Inferior parietal cortex (tissue), 1 donor: Measurements from ENCODE around the gene SIRPG.
"Not testable (repeated sequence)": the region's sequence is repeated elsewhere in the genome, so short reads cannot be mapped to it uniquely, and the experiment has no call there.

ENCODE experiments used
- DNase-seq: peaks from one replicate; pipeline ENCODE4 v3.0.0-alpha.2; 2016; ENCODE audit errors: extremely low spot score

SIRPG gene

DNA sequence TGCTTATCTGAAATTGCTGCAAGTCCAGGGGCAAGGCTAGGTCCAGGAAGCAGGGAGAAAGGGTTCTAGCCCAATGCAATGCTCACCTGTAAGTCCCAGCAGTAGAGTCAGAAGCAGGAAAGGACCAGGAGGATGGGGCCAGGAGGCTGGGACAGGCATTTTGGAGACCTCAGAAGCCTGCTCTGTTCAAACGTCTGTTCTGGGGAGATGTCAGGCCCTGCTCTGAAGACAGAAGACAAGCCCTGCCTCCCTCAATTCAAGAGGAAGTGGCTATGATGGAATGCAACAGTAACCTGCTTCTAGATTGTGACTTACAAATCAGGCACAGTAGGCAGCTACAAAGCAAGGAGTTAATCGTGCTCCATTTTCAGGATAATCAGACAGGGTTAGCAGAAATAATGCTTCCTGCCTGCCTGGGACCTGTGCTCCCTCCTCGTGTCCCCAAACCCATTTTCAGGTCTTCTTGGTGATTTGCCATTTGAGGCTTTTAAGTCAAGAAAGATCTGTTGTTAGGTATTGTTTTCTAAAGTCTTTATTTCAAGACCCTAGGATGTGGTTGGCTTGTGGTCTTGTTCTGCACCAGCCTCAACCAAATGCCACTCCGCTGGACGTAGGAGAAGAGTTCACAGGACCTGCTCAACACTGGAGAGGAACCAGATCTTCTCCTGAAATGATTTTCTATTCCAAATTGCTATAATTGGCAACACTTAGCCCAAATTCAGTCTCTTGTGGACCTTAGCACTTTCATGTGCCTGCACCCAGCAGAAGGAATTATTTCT is at the start of gene SIRPG:
Gene SIRPG, minus strand, starts transcription at position 224 of the 779 bp plus-strand sequence. Its CDS starts 65 bp downstream, at position 159.
- no peak for DNase-seq

GRCh38 chr20:1706887-1707286 is 49.3 kb upstream of the SIRPG start:
- not testable (repeated sequence) for DNase-seq

- DNase-seq, result no peak
Observed at GRCh38 chr20:1706079-1706478, 48.5 kb upstream of the SIRPG start.

DNA sequence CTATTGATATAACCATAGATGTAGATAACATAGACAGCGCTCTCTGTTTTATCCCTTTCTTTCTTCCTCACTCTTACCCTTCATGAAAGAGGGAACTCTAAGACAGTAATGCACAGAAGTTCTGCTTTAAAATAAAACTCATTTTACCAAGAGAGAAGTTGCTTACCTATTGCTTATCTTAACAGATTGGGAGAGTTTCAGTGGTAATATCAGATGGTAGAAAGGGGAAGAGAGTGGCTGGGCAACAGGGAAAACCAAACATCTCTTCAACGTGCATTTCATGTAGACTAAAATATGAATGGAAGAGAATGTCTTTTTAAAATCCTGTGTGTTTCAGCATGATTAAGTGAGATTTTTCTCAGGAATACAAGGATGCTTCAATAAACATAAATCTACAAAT is 45.3 kb upstream of the SIRPG start:
- no peak for DNase-seq

- DNase-seq, result no peak
Observed at GRCh38 chr20:1702328-1702727, 44.7 kb upstream of the SIRPG start.

DNA sequence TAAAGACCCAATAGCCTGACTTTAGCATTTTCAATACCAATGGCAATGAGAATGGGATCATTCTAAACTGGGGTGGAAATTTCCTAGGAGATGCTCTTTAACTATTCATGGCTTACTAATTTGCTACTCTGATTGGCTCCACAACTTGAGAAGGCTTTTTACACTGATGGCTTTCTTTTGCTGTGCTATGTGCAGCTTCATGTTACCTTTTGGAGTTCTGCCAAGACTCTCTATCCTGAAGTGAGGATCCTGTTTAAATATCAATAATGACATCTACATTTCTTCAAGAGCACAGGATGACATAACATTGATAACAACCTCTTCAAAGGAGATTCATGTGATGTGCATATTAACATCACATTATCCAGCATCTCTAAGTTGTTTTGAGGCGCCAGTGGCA is 43.4 kb upstream of the SIRPG start:
- DNase-seq, result no peak

- no peak for DNase-seq
Observed at GRCh38 chr20:1697592-1697991, 40.0 kb upstream of the SIRPG start.

DNA sequence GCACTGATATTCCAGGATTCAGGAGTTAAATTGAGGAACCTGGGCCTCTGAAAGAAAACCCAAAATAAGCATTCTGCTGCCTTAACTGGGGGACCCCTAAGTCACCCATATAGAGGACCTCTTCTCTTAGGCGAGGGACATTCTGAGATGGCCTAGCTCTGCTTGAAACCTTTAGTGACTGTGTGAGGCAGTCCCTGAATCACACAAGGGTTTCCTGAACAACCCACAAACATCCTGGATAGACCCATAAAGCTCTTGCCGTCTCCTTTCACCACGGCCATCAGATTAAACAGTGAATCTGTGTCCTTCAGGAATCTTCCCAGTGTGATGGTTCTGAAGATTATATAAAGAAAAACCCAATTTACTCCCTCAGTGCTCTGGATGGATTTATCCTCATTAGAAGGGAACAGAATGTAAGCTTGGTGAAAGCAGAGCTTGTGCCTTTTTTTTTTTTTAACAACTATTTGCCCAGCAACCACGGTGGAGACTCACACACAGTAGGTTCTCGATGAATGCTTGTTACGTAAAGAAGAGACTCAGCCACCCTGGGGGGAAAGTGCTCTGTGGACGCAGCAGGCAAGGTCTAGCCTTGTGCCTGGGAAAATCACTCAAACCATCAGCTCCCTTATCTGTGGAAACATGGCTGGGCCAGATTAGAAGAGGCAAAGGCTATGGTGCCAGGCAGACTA is 39.1 kb upstream of the SIRPG start:
- no peak for DNase-seq

DNA sequence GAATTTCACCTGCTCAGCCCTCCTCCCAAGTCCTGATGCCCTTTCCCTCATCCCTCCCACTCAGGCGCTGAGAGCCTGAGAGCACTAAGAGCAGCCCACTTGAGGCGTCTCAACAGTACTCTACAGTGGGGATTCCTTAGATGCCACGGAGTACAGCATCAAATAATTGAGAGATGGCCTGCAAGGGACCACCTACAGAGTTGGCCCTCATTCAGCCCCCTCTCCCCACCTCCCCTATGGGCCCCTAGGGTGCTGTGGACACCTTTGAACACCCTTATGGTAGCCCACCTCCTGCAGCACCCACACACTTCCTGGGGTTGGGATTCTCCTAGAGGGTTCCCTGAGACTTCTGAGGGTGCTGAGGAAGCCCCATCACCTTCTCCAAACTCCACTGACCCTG is 37.1 kb upstream of the SIRPG start:
- no peak for DNase-seq

GRCh38 chr20:1693427-1693826 is 35.8 kb upstream of the SIRPG start:
- DNase-seq, result no peak

- DNase-seq, result no peak
Observed at GRCh38 chr20:1689721-1690120, 32.1 kb upstream of the SIRPG start.

DNA sequence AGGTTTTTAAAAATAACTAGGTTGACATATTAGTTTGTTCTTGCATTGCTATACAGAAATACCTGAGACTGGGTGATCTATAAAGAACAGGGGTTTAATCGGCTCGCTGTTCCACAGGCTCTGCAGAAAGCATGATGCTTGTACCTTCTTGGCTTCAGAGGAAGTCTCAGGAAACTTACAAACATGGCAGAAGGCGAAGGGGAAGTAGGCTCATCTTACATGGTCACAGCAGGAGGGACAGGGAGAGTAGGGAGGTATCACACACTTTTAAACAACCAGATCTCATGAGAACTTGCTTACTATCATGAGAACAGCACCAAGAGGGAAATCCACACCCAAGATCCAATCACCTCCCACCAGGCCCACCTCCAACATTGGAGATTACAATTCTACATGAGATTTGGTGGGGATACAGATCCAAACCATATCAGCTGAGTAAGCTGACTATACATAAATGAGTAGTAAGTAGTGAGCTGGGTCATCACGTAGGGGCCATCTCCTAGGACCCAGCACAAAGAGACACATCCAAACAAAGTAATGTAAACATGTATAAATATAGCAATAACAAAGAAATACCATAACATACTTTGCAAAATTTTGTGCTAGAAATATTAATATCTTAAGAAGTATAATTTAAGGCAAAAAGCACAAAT is 31.4 kb upstream of the SIRPG start:
- no peak for DNase-seq

GRCh38 chr20:1687053-1687452 is 29.5 kb upstream of the SIRPG start:
- DNase-seq, result no peak

DNA sequence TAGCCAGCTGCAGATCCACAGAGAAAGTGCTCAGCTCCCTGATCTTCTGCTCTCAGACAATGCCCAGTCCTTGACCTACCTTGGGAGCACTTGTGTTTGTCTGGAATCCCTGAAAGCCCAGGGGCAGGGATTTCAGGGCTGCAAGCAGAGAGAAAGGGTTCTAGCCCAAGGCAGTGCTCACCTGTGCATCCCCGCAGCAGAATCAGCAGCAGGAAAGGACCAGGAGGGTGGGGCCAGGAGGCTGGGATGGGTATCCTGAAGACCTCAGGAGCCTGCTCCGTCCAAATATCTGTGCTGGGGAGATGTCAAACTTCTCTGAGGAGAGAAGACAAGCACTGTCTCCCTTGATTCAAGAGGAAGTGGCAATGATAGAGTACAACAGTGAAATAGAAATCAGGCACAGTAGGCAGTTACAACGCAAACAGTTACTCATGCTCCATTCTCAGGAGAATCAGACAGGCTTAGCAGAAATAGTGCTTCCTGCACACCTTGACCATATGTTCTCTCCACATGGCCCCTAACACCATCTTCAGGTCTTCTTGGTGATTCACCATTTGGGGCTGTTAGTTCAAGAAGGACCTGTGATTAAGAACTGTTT is 28.7 kb upstream of the SIRPG start:
- no peak for DNase-seq

GRCh38 chr20:1685304-1686052 is 27.9 kb upstream of the SIRPG start:
- no peak for DNase-seq

GRCh38 chr20:1684872-1685271 is 27.3 kb upstream of the SIRPG start:
- DNase-seq, result no peak

DNA sequence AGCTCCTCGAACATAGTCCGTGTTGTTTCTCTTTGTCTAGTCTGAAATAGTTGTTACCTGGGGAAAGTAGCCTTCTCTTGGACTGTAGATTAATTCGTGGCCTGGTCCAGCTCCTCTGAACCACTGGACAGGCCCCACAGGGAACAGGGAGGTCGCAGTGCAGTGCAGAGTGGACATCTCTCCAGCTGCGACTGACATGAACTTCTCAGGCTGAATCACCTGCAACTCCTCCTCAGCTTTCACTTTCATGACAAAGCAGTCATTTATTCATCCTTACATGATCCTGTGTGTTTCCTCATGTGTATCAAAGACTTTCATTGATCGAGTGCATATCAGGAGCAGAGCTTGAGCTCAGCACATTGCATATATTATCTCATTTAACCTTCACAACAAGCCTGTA is 19.1 kb upstream of the SIRPG start:
- DNase-seq, result no peak

GRCh38 chr20:1674990-1675780 is 17.6 kb upstream of the SIRPG start:
- no peak for DNase-seq

DNA sequence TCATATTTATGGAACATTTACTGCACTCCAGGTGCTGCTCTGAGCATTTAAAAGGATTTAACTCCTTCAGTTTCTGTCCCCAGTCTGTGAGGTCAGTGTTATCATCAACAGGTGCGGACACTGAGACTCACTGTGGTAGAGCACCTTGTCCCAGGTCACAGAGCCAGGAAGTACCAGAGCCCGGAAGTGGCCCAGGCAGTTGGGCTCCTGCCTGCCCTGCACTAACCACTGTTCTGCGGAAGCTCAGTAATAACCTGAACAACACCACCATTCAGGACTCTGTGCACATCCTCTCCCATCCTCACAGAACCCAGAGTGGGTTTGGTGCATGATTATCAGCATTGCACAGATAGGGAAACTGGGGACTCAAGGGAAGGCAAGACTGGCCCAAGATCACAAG is 16.8 kb upstream of the SIRPG start:
- DNase-seq, result no peak

GRCh38 chr20:1673424-1673823 is 15.8 kb upstream of the SIRPG start:
- DNase-seq, result no peak

DNA sequence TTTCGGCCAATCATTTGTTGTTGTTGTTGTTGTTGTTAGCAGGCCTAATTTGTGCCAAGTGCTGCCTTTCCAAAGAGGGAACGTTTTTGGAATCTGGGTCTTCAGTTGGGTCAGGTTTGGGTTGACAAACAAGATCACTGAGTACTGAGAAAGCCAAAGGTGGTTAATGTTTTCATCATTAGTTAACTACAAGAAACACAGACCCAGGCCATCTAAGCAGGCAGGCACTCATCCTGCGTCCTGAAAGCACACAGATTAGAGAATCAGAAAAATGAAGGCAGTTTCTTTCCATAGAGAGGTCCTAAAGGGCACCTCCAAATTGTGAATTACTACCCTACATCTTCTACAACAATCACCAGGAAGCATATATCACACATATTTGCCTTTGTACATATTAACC is 15.1 kb upstream of the SIRPG start:
- DNase-seq, result no peak
